Renal cortex interstitium (tissue), 11 donors: ENCODE measurements around the gene DEFB124. TPM values are rescaled to one million over a fixed set of nuclear protein-coding genes. Genes with fewer than 3 reads are reported as not detected.
A peak's percentile ranks its signal among the peaks of the same experiment; 100 is the strongest.
"Not testable (repeated sequence)": the region's sequence is repeated elsewhere in the genome, so short reads cannot be mapped to it uniquely, and the experiment has no call there.

Experiments
- DNase-seq, 11 donors: peaks; one replicate each; pipeline ENCODE4 v3.0.0-alpha.2; 2013; ENCODE audit warnings: low read depth in 9 of 11, low spot score in 4 of 11; ENCODE audit errors: extremely low read depth in 1 of 11
- polyA plus RNA-seq, 3 donors: library from polyadenylated mRNA; unstranded; fragments of 120-200 nt; gene quantifications; one replicate each; pipeline ENCODE4 v1.2.1, GENCODE V29; 2013; ENCODE audit not compliant: insufficient read length in 3 of 3

The DEFB124 gene
- polyA plus RNA-seq, 3 donors, result 0.36 TPM; not detected in 2

GRCh38 chr20:31496761-31497295, 21.9 kb upstream of the DEFB124 start:
- DNase-seq, result no peak

- DNase-seq, result no peak
Observed at GRCh38 chr20:31494131-31494530, 19.2 kb upstream of the DEFB124 start.

- no peak for DNase-seq
Observed at GRCh38 chr20:31490752-31491151, 15.8 kb upstream of the DEFB124 start.

GRCh38 chr20:31489152-31489551, 14.2 kb upstream of the DEFB124 start:
- no peak for DNase-seq

- no peak for DNase-seq
Observed at GRCh38 chr20:31488115-31488514, 13.2 kb upstream of the DEFB124 start.

- DNase-seq, result peak in 7 of 11 donors; percentile 55 to 78 (median 68)
Observed at GRCh38 chr20:31485450-31486339, 10.8 kb upstream of the DEFB124 start.

GRCh38 chr20:31484001-31484400, 9.1 kb upstream of the DEFB124 start:
- no peak for DNase-seq

GRCh38 chr20:31476643-31477215, 1.8 kb upstream of the DEFB124 start:
- DNase-seq, result no peak

GRCh38 chr20:31476294-31476585, 1.3 kb upstream of the DEFB124 start:
- DNase-seq, result no peak

GRCh38 chr20:31475472-31476293, 756 bp upstream of the DEFB124 start:
- DNase-seq, result no peak

- no peak for DNase-seq
Observed at GRCh38 chr20:31474097-31474436, 860 bp downstream of the DEFB124 start.

GRCh38 chr20:31473331-31474096, 1.4 kb downstream of the DEFB124 start:
- DNase-seq, result no peak

GRCh38 chr20:31472395-31473330, 2.3 kb downstream of the DEFB124 start:
- no peak for DNase-seq

- DNase-seq, result not testable (repeated sequence)
Observed at GRCh38 chr20:31470946-31471345, 4.0 kb downstream of the DEFB124 start.

GRCh38 chr20:31454361-31454760, 20.6 kb downstream of the DEFB124 start:
- no peak for DNase-seq

GRCh38 chr20:31452575-31452974, 22.4 kb downstream of the DEFB124 start:
- no peak for DNase-seq

GRCh38 chr20:31449511-31450414, 25.2 kb downstream of the DEFB124 start:
- no peak for DNase-seq
